Measurements from ENCODE around the gene LRRC10.

LRRC10 gene, protein sequence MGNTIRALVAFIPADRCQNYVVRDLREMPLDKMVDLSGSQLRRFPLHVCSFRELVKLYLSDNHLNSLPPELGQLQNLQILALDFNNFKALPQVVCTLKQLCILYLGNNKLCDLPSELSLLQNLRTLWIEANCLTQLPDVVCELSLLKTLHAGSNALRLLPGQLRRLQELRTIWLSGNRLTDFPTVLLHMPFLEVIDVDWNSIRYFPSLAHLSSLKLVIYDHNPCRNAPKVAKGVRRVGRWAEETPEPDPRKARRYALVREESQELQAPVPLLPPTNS

DNA sequence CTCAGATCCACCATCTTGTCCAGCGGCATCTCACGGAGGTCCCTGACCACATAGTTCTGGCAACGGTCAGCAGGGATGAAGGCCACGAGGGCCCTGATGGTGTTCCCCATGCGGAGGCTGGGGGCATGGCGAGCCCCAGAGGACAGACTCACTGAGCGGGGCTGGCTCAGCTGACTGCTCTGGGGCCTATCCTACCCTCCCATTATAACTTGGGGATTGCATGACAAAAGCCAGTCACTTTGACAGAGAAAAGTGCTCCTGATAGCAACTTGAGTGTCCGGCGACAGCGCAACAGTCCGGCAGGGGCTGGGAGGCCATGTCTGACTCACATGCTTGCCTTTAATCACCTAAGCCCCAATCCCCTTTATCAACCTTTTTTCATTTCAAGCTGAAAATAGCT, at the start of gene LRRC10:
Gene LRRC10 (minus strand): TSS at position 179 of the 400 bp plus-strand sequence. CDS start 69 bp downstream, at position 110.
- no peak within 1 kb of the TSS for H3K4me3 ChIP-seq (replicated peaks; ENCODE audit: low read depth, low read length)
- DNase-seq (ENCODE audit: low read depth), result no peak
- no peak for TF ChIP-seq CTCF (IDR thresholded peaks at IDR 0.05; ENCODE audit: low read length, missing control alignments)

DNA sequence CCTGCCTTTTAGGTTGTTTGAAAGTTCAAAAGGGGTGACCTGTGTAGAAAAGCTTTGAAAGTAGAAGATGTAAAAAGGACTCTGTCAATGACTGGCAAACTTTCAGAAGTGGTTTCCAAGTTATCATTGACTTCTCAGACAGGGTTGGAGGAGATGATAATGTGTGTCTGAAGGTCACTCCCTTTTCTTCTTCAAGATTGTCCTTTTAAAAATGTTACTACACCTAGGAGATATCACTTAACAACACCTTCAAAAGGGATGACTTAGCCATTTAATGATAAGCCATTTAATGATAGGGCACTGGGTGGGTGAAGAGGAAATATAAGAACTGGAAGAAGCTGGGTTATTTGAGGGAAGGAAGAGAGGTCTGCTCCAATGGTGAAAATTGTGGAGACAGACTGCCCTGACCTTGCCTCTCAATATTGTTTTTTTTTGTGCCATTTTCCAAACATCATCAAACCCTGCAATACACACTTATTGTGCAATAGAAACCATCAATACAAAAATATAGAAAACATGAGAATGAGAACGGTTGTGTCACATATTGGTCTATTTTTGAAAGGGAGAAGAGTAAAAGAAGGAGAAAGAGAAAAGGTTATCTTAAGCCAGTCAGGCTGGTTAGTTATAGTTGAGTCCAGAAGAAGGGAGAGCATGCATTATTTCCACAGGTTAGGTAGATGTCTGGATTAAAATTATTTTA, 49.6 kb upstream of the LRRC10 start:
- no peak for DNase-seq (ENCODE audit: low read depth)
- no peak overlapping the region for H3K4me3 ChIP-seq (replicated peaks; ENCODE audit: low read depth, low read length)
- no peak for TF ChIP-seq CTCF (IDR thresholded peaks at IDR 0.05; ENCODE audit: low read length, missing control alignments)

- no peak for TF ChIP-seq CTCF (IDR thresholded peaks at IDR 0.05; ENCODE audit: low read length, missing control alignments)
- DNase-seq (ENCODE audit: low read depth), result no peak
- H3K4me3 ChIP-seq (replicated peaks; ENCODE audit: low read depth, low read length), result no peak overlapping the region
Measured at GRCh38 chr12:69658203-69658602, 47.5 kb upstream of the LRRC10 start.

GRCh38 chr12:69657376-69658137, 46.9 kb upstream of the LRRC10 start:
- peak; percentile 22 for DNase-seq (ENCODE audit: low read depth)
- TF ChIP-seq CTCF (IDR thresholded peaks at IDR 0.05; ENCODE audit: low read length, missing control alignments), result no peak
- H3K4me3 ChIP-seq (replicated peaks; ENCODE audit: low read depth, low read length), result no peak overlapping the region

DNA sequence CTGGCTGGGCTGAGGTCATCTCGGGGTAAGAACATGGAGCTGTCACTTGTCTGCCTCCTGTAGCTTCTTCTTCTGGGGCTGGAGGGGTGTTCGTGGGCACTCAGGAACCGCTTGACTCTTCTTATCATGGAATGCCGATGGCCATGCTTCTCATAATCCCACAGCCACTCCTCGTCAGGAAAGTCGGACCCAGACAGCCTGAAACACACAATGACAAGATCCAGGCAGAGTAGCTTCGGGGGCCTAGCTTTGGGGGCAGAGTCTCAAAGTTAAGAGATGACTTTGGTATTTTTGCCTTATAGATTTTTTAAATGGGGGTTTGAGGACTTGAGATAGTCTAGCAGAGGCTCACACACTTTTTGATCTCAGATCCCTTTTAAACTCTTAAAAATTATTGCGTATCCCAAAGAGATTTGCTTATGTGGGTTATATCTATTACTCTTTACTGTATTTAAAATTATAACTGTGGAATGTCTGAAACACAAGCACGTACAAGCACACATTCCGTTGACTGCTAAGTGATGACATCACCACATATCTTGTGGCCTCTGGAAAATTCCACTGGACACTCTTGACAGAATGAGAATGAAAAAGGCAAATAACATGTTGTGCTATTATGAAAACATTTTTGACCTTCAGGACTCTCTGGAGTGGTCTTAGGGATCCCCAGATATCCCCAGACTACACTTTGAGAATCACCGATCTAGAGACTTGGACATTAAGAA, 45.1 kb upstream of the LRRC10 start:
- DNase-seq (ENCODE audit: low read depth), result peak; percentile 91
- H3K4me3 ChIP-seq (replicated peaks; ENCODE audit: low read depth, low read length), result no peak overlapping the region
- no peak for TF ChIP-seq CTCF (IDR thresholded peaks at IDR 0.05; ENCODE audit: low read length, missing control alignments)

- DNase-seq (ENCODE audit: low read depth), result peak; percentile 46
- no peak for TF ChIP-seq CTCF (IDR thresholded peaks at IDR 0.05; ENCODE audit: low read length, missing control alignments)
- no peak overlapping the region for H3K4me3 ChIP-seq (replicated peaks; ENCODE audit: low read depth, low read length)
Measured at GRCh38 chr12:69653703-69654102, 43.0 kb upstream of the LRRC10 start.
